ENCODE data around the gene AFMID.
A peak's percentile ranks its signal among the peaks of the same experiment; 100 is the strongest.

AFMID gene

DNA sequence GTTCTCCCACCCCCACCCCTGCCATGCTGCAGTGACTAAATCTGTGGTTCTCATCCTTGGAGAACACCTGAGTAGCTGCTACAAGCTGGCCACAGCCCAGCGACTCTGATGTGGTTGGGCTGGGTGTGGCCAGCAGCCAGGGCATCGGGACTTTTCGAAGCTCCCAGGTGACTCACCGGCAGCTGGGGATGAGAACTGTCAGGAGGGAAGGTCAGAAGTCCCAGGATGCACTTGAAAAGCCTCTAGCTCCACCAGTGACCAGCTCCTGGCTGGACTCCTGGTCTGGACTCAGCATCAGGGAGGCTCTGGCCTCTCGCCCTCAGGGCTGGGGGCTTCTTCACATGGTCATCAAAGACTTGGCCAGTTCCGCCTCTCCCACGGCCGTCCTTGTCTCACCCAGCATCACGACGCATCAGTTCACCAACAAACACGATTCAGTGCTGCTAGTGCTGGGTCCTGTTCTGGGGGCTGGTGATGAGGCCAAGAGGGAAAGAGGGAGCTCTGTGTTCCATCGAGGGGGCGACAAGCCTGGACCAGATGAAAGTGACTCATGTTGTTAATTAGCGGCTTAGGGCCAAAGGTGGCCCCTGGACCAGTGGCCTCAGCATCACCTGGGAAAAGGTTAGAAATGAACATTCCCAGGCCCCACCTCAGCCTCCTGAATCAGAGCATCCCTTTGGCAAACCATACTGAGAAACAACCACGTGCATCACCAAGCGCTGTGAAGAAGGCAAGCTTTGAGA lies 44.9 kb upstream of the AFMID start:
- DNase-seq (ENCODE audit: low read depth) = no peak
- no peak overlapping the region for H3K4me3 ChIP-seq (ENCODE audit: low read length)
- TF ChIP-seq, protein P1, sequence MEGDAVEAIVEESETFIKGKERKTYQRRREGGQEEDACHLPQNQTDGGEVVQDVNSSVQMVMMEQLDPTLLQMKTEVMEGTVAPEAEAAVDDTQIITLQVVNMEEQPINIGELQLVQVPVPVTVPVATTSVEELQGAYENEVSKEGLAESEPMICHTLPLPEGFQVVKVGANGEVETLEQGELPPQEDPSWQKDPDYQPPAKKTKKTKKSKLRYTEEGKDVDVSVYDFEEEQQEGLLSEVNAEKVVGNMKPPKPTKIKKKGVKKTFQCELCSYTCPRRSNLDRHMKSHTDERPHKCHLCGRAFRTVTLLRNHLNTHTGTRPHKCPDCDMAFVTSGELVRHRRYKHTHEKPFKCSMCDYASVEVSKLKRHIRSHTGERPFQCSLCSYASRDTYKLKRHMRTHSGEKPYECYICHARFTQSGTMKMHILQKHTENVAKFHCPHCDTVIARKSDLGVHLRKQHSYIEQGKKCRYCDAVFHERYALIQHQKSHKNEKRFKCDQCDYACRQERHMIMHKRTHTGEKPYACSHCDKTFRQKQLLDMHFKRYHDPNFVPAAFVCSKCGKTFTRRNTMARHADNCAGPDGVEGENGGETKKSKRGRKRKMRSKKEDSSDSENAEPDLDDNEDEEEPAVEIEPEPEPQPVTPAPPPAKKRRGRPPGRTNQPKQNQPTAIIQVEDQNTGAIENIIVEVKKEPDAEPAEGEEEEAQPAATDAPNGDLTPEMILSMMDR (conservative IDR thresholded peaks at IDR 0.05; ENCODE audit: low read depth, low read length) = no peak

DNA sequence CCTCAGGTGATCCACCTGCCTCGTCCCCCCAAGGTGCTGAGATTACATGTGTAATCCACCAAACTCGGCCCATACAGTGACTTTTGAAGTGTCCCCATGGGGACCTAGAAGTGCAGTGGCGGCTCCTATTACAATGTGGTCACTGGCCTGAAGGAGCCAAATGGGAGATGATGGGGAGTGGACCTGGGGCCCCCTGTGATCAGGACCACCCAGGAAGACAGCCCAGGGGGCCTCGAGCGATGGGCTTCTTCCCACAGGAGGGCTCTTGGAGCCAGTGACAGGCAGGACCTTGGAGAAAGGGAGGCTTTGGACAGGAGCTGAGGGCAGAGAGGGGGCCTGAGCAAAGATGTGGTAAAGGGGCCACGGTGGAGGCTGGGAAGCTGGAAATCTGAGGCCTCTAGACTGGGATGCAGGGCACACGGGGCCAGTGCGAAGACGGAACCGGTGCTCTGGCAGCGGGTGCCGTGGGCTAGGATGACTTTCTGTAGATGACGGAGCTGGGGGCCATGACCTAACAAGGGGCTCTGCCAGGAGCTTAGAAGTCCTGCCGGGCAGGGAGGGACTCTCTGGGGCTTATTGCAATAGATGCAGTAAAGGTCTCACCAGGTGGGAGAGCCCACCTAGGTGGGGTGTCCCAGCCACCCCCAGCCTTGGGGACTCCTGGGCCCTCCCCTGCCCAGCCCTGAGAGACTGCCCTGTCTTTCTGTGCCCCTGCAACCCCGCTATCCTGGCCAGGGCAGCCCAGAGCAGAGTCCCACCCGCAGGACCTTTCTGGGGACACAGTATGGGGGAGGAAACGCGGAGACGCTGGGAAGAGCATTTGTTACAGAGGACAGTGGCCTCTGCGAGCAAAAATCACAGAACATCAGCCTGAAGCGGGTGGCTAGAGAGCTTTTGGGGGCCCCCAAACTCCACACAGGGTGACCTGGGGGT lies 43.7 kb upstream of the AFMID start:
- TF ChIP-seq, protein P1 (conservative IDR thresholded peaks at IDR 0.05; ENCODE audit: low read depth, low read length) = no peak
- DNase-seq (ENCODE audit: low read depth) = no peak
- H3K4me3 ChIP-seq (ENCODE audit: low read length) = no peak overlapping the region

DNA sequence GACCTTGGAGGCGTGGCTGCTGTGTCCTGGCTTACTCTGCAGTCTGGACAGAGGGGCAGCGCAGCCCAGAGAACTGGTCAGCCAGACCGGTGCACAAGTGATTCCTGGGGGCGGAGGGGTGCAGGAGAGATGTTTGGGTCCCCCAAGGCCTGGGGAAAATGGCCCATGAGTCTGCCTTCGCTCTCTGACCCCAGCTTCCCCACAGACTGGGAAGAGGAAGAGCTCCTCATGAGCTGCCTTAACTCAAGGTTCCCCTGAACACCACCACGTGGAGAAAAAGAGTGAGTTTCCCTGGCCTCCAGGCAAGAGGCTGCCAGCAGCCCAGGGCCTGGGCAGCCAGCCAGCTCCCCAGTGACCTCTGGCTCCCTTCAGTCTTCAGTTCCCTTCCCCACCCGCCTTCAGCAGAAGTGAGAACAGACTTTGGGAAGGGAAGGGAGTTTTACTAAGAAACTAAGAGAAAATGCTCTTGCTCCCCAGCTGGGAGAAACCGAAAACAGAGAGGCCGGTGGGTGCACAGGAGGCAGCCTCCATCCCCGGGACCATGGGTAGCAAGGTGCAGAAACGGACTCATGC lies 42.9 kb upstream of the AFMID start:
- peak; percentile 67 for DNase-seq (ENCODE audit: low read depth)
- TF ChIP-seq, protein P1 (conservative IDR thresholded peaks at IDR 0.05; ENCODE audit: low read depth, low read length) = no peak
- H3K4me3 ChIP-seq (ENCODE audit: low read length) = no peak overlapping the region

DNA sequence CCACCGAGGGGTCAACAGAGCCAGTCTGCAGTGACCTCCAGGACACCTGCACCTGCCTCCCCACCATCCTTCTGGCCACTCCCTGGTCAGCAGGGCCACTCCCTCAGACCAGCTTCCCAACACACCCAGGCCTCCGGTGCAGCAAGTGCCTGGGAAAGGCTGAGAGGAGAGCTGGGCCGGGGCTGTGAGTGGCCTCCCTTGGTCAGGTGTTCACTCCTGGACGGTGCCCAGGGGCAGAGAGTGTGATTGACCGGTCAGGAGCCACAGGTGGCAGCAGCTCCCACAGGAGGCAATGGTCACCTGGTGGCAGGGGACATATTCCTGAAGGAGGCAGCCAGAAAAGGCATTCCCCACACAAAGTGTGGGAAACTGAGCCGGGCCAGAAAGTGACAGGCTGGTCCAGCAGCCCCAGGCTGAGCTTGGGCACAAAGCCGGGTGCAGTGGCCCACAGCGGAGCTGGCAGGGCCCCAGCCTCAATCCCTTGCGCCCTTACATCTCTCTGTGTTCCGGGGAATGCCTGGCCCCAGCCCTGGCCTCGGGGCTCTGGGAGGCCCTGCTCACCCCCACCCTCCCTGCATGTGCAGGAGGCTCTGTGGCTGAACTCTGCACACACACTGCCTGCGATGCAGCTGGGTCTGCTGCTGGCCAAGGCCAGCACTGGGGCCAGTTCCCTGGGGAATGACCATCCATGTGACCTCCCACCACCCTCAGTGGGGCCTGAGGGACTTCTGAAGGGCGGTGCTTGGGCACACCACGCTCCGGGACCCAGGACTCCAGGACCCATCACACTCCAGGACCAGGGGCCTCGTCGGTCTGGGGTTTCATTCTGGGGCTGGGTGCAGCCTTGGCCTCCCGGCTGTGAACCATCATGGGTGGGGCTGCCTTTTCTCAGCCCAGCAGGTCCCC lies 42.2 kb upstream of the AFMID start:
- H3K4me3 ChIP-seq (ENCODE audit: low read length) = no peak overlapping the region
- TF ChIP-seq, protein P1 (conservative IDR thresholded peaks at IDR 0.05; ENCODE audit: low read depth, low read length) = no peak
- DNase-seq (ENCODE audit: low read depth) = no peak

DNA sequence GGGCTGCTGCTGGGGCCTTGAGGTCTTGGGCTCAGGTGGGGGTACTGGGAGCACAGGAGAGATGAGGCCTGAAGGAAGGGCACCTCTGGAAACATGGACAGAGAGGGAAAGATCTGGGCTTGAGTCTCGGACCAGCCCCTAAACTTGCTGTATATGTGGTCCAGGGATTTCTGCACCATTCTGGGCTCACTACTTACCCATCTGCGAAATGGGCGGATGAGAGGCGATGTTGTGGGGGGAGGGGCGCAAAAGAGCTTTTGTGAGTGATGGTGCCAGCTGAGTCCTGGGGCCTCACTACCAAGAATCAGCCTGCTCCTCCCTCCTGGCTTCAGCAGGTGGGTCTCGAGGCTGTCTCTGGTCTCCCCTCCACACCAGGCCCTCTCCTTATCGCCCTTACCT lies 40.7 kb upstream of the AFMID start:
- no peak for DNase-seq (ENCODE audit: low read depth)
- TF ChIP-seq, protein P1 (conservative IDR thresholded peaks at IDR 0.05; ENCODE audit: low read depth, low read length) = no peak
- no peak overlapping the region for H3K4me3 ChIP-seq (ENCODE audit: low read length)

DNA sequence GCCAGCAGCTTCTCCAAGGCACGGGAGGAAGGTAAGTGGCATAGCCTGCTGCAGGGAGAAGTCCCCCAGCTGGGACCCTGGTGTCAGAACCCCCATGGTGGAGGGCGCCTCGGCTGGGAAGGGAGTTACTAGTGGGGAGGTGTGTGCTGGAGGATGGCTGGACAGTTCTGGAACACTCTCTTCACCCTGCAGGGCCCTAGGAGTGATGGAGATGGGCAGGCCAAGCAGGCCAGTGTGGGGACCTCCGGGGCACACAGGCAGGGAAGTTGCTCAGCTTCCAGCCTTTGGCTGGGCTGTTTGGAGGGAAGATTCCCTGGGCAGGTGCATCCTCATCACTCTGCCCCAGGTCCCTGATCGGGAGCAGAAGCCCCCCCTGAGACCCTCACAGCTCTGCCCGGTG lies 40.3 kb upstream of the AFMID start:
- TF ChIP-seq, protein P1 (conservative IDR thresholded peaks at IDR 0.05; ENCODE audit: low read depth, low read length) = no peak
- H3K4me3 ChIP-seq (ENCODE audit: low read length) = no peak overlapping the region
- DNase-seq (ENCODE audit: low read depth) = no peak
